Tibial artery (tissue), 4 donors: ENCODE data around the gene PPFIA3.
A peak's percentile ranks its signal among the peaks of the same experiment; 100 is the strongest.
"Not testable (repeated sequence)": the region's sequence is repeated elsewhere in the genome, so short reads cannot be mapped to it uniquely, and the experiment has no call there.

Source experiments
- DNase-seq, 2 donors: peaks; one replicate each; pipeline ENCODE4 v3.0.0-alpha.2; 2019
- H3K27ac ChIP-seq, 2 donors: fragments of 200-600 bp; sonication (generic) in 1 of 2; 1 replicate in 1 of 2; 2 replicates in 1 of 2; pipeline ENCODE4 v1.5.1; 2018 to 2019; ENCODE audit warnings: mild to moderate bottlenecking in 1 of 2
- H3K27me3 ChIP-seq, 2 donors: fragments of 200-600 bp; sonication (generic) in 1 of 2; one replicate each; pipeline versions ENCODE4 v1.5.1 to v1.6.0; 2016 to 2019
- H3K36me3 ChIP-seq, 3 donors: fragments of 200-600 bp; sonication (generic) in 2 of 3; one replicate each; pipeline ENCODE4 v1.5.1; 2016 to 2019; ENCODE audit warnings: mild to moderate bottlenecking in 2 of 3
- H3K4me1 ChIP-seq, 4 donors: fragments of 200-600 bp; sonication (generic) in 2 of 4; 1 replicate in 3 of 4; 2 replicates in 1 of 4; pipeline ENCODE4 v1.5.1; 2016 to 2019
- H3K4me3 ChIP-seq, 2 donors: fragments of 200-600 bp; sonication (generic) in 1 of 2; 1 replicate in 1 of 2; 2 replicates in 1 of 2; pipeline ENCODE4 v1.5.1; 2018 to 2019; ENCODE audit warnings: mild to moderate bottlenecking in 2 of 2
- H3K9me3 ChIP-seq, 3 donors: fragments of 200-600 bp; sonication (generic) in 1 of 3; one replicate each; pipeline ENCODE4 v1.5.1; 2016 to 2019
- intact Hi-C: fragments of 100-400 bp; cut with DNase I; formaldehyde crosslinking; loops from one replicate; pipeline ENCODE4 v1.15.0; 2023; ENCODE audit warnings: low total_unique reads
- TF ChIP-seq, protein P1 (sequence below), 2 experiments: fragments of 200-600 bp in 1 of 2; fragments of 450-650 bp in 1 of 2; IDR thresholded peaks; one replicate each; pipeline ENCODE4 v1.5.1; 2017 to 2019; ENCODE audit warnings: antibody characterized with exemption in 2 of 2, mild to moderate bottlenecking in 1 of 2, moderate library complexity in 1 of 2

PPFIA3 gene

DNA sequence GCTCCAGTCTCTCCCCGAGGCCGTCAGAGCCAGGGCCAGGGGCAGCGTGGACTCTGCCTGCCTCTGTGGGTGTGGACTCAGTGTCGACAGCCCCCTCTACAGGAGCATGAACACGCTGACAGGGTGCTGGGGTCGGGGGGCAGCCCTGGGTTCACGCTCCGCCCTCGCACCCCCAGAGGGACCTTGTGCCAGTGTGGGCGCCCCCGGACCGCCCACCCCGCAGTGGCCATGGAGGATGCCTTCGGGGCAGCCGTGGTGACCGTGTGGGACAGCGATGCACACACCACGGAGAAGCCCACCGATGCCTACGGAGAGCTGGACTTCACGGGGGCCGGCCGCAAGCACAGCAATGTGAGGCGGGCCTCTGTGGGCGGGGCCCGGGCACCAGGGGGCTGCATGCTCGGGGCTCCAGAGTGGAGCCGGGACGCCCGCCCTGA lies 46.5 kb downstream of the PPFIA3 start:
- H3K27ac ChIP-seq: peak overlapping the region; percentile 82 to 87
- peaks cover 15 to 34% (median 30%) of the 10 kb centered on the region in 3 donors for H3K36me3 ChIP-seq
- H3K27me3 ChIP-seq: no peaks in the 10 kb centered on the region
- H3K9me3 ChIP-seq: no peaks in the 10 kb centered on the region
- TF ChIP-seq, protein P1, sequence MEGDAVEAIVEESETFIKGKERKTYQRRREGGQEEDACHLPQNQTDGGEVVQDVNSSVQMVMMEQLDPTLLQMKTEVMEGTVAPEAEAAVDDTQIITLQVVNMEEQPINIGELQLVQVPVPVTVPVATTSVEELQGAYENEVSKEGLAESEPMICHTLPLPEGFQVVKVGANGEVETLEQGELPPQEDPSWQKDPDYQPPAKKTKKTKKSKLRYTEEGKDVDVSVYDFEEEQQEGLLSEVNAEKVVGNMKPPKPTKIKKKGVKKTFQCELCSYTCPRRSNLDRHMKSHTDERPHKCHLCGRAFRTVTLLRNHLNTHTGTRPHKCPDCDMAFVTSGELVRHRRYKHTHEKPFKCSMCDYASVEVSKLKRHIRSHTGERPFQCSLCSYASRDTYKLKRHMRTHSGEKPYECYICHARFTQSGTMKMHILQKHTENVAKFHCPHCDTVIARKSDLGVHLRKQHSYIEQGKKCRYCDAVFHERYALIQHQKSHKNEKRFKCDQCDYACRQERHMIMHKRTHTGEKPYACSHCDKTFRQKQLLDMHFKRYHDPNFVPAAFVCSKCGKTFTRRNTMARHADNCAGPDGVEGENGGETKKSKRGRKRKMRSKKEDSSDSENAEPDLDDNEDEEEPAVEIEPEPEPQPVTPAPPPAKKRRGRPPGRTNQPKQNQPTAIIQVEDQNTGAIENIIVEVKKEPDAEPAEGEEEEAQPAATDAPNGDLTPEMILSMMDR (IDR thresholded peaks at IDR 0.05): no peak
- H3K4me3 ChIP-seq: peak overlapping the region; percentile 3 to 12
- peaks cover 0 to 20% (median 18%) of the 10 kb centered on the region in 4 donors for H3K4me1 ChIP-seq
- no peak for DNase-seq
- intact Hi-C loops: no loop called here

DNA sequence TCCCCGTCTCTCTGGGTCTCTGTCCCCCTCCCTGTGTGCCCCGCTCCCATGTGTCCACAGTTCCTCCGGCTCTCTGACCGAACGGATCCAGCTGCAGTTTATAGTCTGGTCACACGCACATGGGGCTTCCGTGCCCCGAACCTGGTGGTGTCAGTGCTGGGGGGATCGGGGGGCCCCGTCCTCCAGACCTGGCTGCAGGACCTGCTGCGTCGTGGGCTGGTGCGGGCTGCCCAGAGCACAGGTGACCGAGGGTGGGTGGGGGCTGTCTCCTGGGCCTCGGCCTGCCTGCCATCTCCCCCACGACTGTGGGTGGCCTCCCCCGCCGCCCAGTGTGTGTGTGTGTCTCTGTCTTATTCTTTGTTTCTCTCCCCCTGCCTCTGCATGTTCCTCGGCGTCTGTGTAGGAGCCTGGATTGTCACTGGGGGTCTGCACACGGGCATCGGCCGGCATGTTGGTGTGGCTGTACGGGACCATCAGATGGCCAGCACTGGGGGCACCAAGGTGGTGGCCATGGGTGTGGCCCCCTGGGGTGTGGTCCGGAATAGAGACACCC lies 48.6 kb downstream of the PPFIA3 start:
- Histone ChIP-seq H3K27me3 (no peaks in the 10 kb centered on the region), H3K9me3 (no peaks in the 10 kb centered on the region), H3K4me1 (peaks cover 0 to 20% (median 18%) of the 10 kb centered on the region in 4 donors), H3K4me3 (no peak overlapping the region), H3K36me3 (peaks cover 18 to 50% (median 49%) of the 10 kb centered on the region in 3 donors), H3K27ac (no peak overlapping the region)
- intact Hi-C loops: no loop called here
- TF ChIP-seq, protein P1 (IDR thresholded peaks at IDR 0.05): no peak
- no peak for DNase-seq

DNA sequence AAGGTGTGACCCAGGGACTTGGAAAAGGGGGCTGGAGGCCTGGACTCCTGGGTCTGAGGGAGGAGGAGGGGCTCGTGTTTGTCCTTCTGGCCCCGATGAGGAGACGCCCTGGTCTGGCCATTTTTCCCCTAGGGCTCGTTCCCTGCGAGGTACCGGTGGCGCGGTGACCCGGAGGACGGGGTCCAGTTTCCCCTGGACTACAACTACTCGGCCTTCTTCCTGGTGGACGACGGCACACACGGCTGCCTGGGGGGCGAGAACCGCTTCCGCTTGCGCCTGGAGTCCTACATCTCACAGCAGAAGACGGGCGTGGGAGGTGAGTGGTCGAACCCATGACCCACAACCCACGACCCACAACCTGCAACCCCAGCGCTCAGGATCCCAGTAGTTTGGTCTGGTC lies 49.1 kb downstream of the PPFIA3 start:
- H3K36me3 ChIP-seq: peaks cover 18 to 55% (median 54%) of the 10 kb centered on the region in 3 donors
- peaks cover 0 to 20% (median 18%) of the 10 kb centered on the region in 4 donors for H3K4me1 ChIP-seq
- TF ChIP-seq, protein P1 (IDR thresholded peaks at IDR 0.05): no peak
- no peaks in the 10 kb centered on the region for H3K27me3 ChIP-seq
- no peak for DNase-seq
- intact Hi-C loops: no loop called here
- H3K4me3 ChIP-seq: no peak overlapping the region
- no peaks in the 10 kb centered on the region for H3K9me3 ChIP-seq
- no peak overlapping the region for H3K27ac ChIP-seq

DNA sequence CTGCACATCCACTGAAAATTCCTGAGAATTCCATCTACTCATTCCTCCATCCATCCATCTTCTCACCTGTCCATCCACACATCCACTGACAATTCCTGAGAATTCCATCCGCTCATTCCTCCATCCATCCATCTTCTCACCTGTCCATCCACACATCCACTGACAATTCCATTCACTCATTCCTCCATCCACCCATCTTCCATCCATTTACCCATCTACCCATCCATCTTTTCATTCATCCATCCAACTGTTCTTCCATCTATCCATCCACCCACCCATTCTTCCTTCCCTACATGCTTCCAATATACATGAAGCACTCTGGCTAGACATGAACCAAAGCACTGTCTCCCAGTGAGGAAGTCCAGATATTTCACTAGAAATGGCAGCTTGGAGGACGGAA lies 53.9 kb downstream of the PPFIA3 start:
- no peak for DNase-seq
- Histone ChIP-seq H3K4me1 (no peaks in the 10 kb centered on the region), H3K9me3 (no peaks in the 10 kb centered on the region), H3K4me3 (no peak overlapping the region), H3K27ac (no peak overlapping the region), H3K36me3 (peaks cover 18 to 82% (median 59%) of the 10 kb centered on the region in 3 donors), H3K27me3 (no peaks in the 10 kb centered on the region)
- TF ChIP-seq, protein P1 (IDR thresholded peaks at IDR 0.05): no peak
- intact Hi-C loops: no loop called here

DNA sequence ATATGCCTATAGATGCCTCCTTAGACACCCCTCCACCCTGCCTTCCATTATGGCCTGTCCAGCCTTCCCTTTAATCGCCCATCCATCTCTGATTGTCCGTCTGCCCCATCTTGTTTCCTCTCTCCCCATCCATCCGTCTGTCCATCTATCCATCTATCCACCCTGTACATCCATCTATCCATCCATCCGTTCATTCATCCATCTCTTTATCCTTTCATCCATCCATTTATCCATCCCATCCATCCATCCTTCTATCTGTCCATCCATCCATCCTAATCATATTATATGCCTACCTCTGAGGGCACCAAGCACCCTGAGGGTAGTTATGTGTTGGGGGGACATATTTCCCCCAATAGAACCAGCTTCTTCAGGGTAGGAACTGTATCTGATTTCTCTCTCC lies 61.3 kb downstream of the PPFIA3 start:
- intact Hi-C loops: no loop called here
- H3K9me3 ChIP-seq: no peaks in the 10 kb centered on the region
- H3K36me3 ChIP-seq: peaks cover 33 to 83% (median 40%) of the 10 kb centered on the region in 3 donors
- TF ChIP-seq, protein P1 (IDR thresholded peaks at IDR 0.05): no peak
- no peaks in the 10 kb centered on the region for H3K27me3 ChIP-seq
- DNase-seq: no peak
- no peak overlapping the region for H3K27ac ChIP-seq
- no peaks in the 10 kb centered on the region for H3K4me1 ChIP-seq
- H3K4me3 ChIP-seq: no peak overlapping the region

DNA sequence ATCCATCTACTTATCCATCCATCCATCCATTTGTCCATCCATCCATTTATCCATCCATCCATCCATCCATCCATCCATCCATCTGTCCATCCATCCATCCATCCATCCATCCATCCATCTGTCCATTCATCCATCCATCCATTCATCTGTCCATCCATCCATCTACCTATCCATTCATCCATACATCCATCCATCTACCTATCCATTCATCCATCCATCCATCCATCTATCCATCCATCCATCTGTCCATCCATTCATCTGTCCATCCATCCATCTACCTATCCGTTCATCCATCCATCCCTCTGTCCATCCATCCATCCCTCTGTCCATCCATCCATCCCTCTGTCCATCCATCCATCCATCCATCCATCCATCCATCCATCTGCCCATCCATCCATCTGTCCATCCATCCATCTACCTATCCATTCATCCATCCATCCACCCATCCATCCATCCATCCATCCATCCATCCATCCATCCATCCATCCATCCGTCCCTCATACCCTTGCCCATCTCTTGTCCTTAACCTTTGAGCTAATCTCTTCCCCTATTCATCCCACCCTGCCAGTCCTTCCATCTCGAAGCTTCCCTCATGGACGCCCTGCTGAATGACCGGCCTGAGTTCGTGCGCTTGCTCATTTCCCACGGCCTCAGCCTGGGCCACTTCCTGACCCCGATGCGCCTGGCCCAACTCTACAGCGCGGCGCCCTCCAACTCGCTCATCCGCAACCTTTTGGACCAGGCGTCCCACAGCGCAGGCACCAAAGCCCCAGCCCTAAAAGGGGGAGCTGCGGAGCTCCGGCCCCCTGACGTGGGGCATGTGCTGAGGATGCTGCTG lies 62.9 kb downstream of the PPFIA3 start:
- H3K9me3 ChIP-seq, H3K4me1 ChIP-seq, H3K4me3 ChIP-seq, H3K27ac ChIP-seq, H3K27me3 ChIP-seq, DNase-seq, intact Hi-C loops: not testable (repeated sequence)
- H3K36me3 ChIP-seq: peaks cover 40 to 91% (median 53%) of the 10 kb centered on the region in 3 donors
